Activated T-helper 1 cell treated with anti-CD3 and anti-CD28 coated beads, Interleukin-12 subunit alpha, Interleukin-12 subunit beta, Interleukin-2, Interleukin-4 antibody, amounts not matched to agents 30 ng/mL and 10 ng/mL and 1 ng/mL, durations not matched to agents 14 hours and 24 hours and 36 hours (primary cell): ENCODE data around the gene ARHGEF19. TPM values are rescaled to one million over a fixed set of nuclear protein-coding genes. Genes with fewer than 3 reads are reported as not detected.

ENCODE experiments used
- DNase-seq: peaks from one replicate; pipeline ENCODE4 v3.0.0; 2021; ENCODE audit warnings: low spot score
- H3K27ac Mint-ChIP-seq: one replicate; pipeline ENCODE4 v1.8.0; 2021; ENCODE audit warnings: mild to moderate bottlenecking, mixed read lengths
- H3K27me3 Mint-ChIP-seq: one replicate; pipeline ENCODE4 v1.8.0; 2022; ENCODE audit warnings: mild to moderate bottlenecking, moderate library complexity, mixed read lengths; ENCODE audit not compliant: insufficient read depth
- H3K36me3 Mint-ChIP-seq: one replicate; pipeline ENCODE4 v1.8.0; 2021; ENCODE audit warnings: low read depth, mixed read lengths
- H3K4me1 Mint-ChIP-seq: one replicate; pipeline ENCODE4 v1.8.0; 2021; ENCODE audit warnings: low read depth, mixed read lengths
- H3K4me3 Mint-ChIP-seq: one replicate; pipeline ENCODE4 v1.8.0; 2021; ENCODE audit warnings: mild to moderate bottlenecking, moderate library complexity, mixed read lengths
- H3K9me3 Mint-ChIP-seq: one replicate; pipeline ENCODE4 v1.8.0; 2021; ENCODE audit warnings: mixed read lengths
- intact Hi-C: fragments of 100-400 bp; cut with micrococcal nuclease; formaldehyde crosslinking; loops from one replicate; pipeline ENCODE4 v1.15.1; 2024
- total RNA-seq: library from RNA; stranded (reverse); gene quantifications from 2 replicates; pipeline ENCODE4 v1.2.3, GENCODE V29; 2022

Gene ARHGEF19
- total RNA-seq, 1 donor from 2014 or later = 11.2 TPM

- DNase-seq = no peak
- intact Hi-C loops = no loop called here
- Mint-ChIP-seq H3K4me1 (peaks cover 22% of the 10 kb centered on the region), H3K27me3 (no peaks in the 10 kb centered on the region), H3K27ac (no peak overlapping the region), H3K36me3 (no peaks in the 10 kb centered on the region), H3K9me3 (no peaks in the 10 kb centered on the region), H3K4me3 (no peak overlapping the region)
Measured at GRCh38 chr1:16241221-16241708, 28.8 kb upstream of the ARHGEF19 start.

GRCh38 chr1:16239972-16240491 lies 27.6 kb upstream of the ARHGEF19 start:
- Mint-ChIP-seq H3K36me3 (no peaks in the 10 kb centered on the region), H3K4me1 (peaks cover 26% of the 10 kb centered on the region), H3K9me3 (no peaks in the 10 kb centered on the region), H3K4me3 (no peak overlapping the region), H3K27ac (peak overlapping the region; percentile 34), H3K27me3 (no peaks in the 10 kb centered on the region)
- intact Hi-C loops = loop anchor here (5.0 kb wide), 2 partner anchors 112 to 623 kb away; partner anchors contain the start of genes DDI2 and FBXO42
- no peak for DNase-seq

- H3K27me3 Mint-ChIP-seq = no peaks in the 10 kb centered on the region
- peak overlapping the region; percentile 83 for H3K4me3 Mint-ChIP-seq
- H3K36me3 Mint-ChIP-seq = no peaks in the 10 kb centered on the region
- peaks cover 26% of the 10 kb centered on the region for H3K4me1 Mint-ChIP-seq
- H3K9me3 Mint-ChIP-seq = no peaks in the 10 kb centered on the region
- no peak for DNase-seq
- H3K27ac Mint-ChIP-seq = peak overlapping the region; percentile 87
- intact Hi-C loops = loop anchor here (1.0 to 5.0 kb wide), 7 partner anchors 20 to 620 kb away; partner anchors contain the start of genes DDI2, FBXO42, NECAP2 and SZRD1
Measured at GRCh38 chr1:16237343-16237830, 24.9 kb upstream of the ARHGEF19 start.

- Mint-ChIP-seq H3K4me1 (peaks cover 26% of the 10 kb centered on the region), H3K27ac (peak within 1 kb of the TSS; percentile 87), H3K27me3 (no peaks in the 10 kb centered on the region), H3K9me3 (no peaks in the 10 kb centered on the region), H3K4me3 (peak within 1 kb of the TSS; percentile 83), H3K36me3 (no peaks in the 10 kb centered on the region)
- DNase-seq = peak; percentile 96
- intact Hi-C loops = loop anchor here (1.0 to 5.0 kb wide), 8 partner anchors 8 to 619 kb away; partner anchors contain the start of genes DDI2, FBXO42, NECAP2 and SZRD1
Measured at GRCh38 chr1:16236511-16237342, 24.3 kb upstream of the ARHGEF19 start, which contains the start of gene CPLANE2. CPLANE2 (minus strand) TSS chr1:16237183; CDS start chr1:16236742, 441 bp downstream.

GRCh38 chr1:16235944-16236510 lies 23.6 kb upstream of the ARHGEF19 start:
- H3K27me3 Mint-ChIP-seq = no peaks in the 10 kb centered on the region
- H3K36me3 Mint-ChIP-seq = no peaks in the 10 kb centered on the region
- peaks cover 26% of the 10 kb centered on the region for H3K4me1 Mint-ChIP-seq
- peak overlapping the region; percentile 87 for H3K27ac Mint-ChIP-seq
- H3K4me3 Mint-ChIP-seq = peak overlapping the region; percentile 83
- H3K9me3 Mint-ChIP-seq = no peaks in the 10 kb centered on the region
- DNase-seq = no peak
- intact Hi-C loops = loop anchor here (1.0 to 5.0 kb wide), 5 partner anchors 8 to 619 kb away; partner anchors contain the start of genes DDI2, FBXO42 and NECAP2

- intact Hi-C loops = loop anchor here (5.0 kb wide), 2 partner anchors 117 to 618 kb away; partner anchors contain the start of genes DDI2 and FBXO42
- Mint-ChIP-seq H3K27ac (no peak overlapping the region), H3K4me3 (no peak overlapping the region), H3K9me3 (no peaks in the 10 kb centered on the region), H3K27me3 (no peaks in the 10 kb centered on the region), H3K36me3 (no peaks in the 10 kb centered on the region), H3K4me1 (peaks cover 26% of the 10 kb centered on the region)
- no peak for DNase-seq
Measured at GRCh38 chr1:16235347-16235746, 22.9 kb upstream of the ARHGEF19 start.

GRCh38 chr1:16233431-16233830 lies 21.0 kb upstream of the ARHGEF19 start:
- H3K27ac Mint-ChIP-seq = no peak overlapping the region
- intact Hi-C loops = no loop called here
- peaks cover 18% of the 10 kb centered on the region for H3K4me1 Mint-ChIP-seq
- H3K9me3 Mint-ChIP-seq = no peaks in the 10 kb centered on the region
- no peak for DNase-seq
- H3K27me3 Mint-ChIP-seq = peaks cover 11% of the 10 kb centered on the region
- no peaks in the 10 kb centered on the region for H3K36me3 Mint-ChIP-seq
- H3K4me3 Mint-ChIP-seq = no peak overlapping the region

- H3K27me3 Mint-ChIP-seq = peaks cover 15% of the 10 kb centered on the region
- no peaks in the 10 kb centered on the region for H3K36me3 Mint-ChIP-seq
- peaks cover 11% of the 10 kb centered on the region for H3K4me1 Mint-ChIP-seq
- intact Hi-C loops = no loop called here
- H3K4me3 Mint-ChIP-seq = no peak overlapping the region
- H3K27ac Mint-ChIP-seq = no peak overlapping the region
- no peak for DNase-seq
- H3K9me3 Mint-ChIP-seq = no peaks in the 10 kb centered on the region
Measured at GRCh38 chr1:16232316-16232710, 19.9 kb upstream of the ARHGEF19 start.

- Mint-ChIP-seq H3K4me3 (no peak overlapping the region), H3K27me3 (peaks cover 18% of the 10 kb centered on the region), H3K27ac (no peak overlapping the region), H3K4me1 (peaks cover 7% of the 10 kb centered on the region), H3K9me3 (no peaks in the 10 kb centered on the region), H3K36me3 (no peaks in the 10 kb centered on the region)
- no peak for DNase-seq
- intact Hi-C loops = no loop called here
Measured at GRCh38 chr1:16231331-16232315, 19.2 kb upstream of the ARHGEF19 start.

GRCh38 chr1:16230744-16231143 lies 18.3 kb upstream of the ARHGEF19 start:
- intact Hi-C loops = no loop called here
- H3K4me1 Mint-ChIP-seq = no peaks in the 10 kb centered on the region
- DNase-seq = no peak

GRCh38 chr1:16229976-16230740 lies 17.7 kb upstream of the ARHGEF19 start:
- peaks cover 23% of the 10 kb centered on the region for H3K27me3 Mint-ChIP-seq
- no peaks in the 10 kb centered on the region for H3K36me3 Mint-ChIP-seq
- H3K4me3 Mint-ChIP-seq = no peak overlapping the region
- no peaks in the 10 kb centered on the region for H3K4me1 Mint-ChIP-seq
- intact Hi-C loops = no loop called here
- H3K27ac Mint-ChIP-seq = no peak overlapping the region
- DNase-seq = no peak
- no peaks in the 10 kb centered on the region for H3K9me3 Mint-ChIP-seq

More at GRCh38 chr1:16230744-16231143, 18.3 kb upstream of the ARHGEF19 start:
- H3K4me3 Mint-ChIP-seq = no peak overlapping the region
- H3K9me3 Mint-ChIP-seq = no peaks in the 10 kb centered on the region
- H3K27me3 Mint-ChIP-seq = peaks cover 23% of the 10 kb centered on the region
- no peak overlapping the region for H3K27ac Mint-ChIP-seq
- H3K36me3 Mint-ChIP-seq = no peaks in the 10 kb centered on the region
